ENCODE measurements around the gene CPTP. TPM values are rescaled to one million over a fixed set of nuclear protein-coding genes. Genes with fewer than 3 reads are reported as not detected.
"Not testable (repeated sequence)": the region's sequence is repeated elsewhere in the genome, so short reads cannot be mapped to it uniquely, and the experiment has no call there.

CPTP gene
- polyA plus RNA-seq, 3 donors, result 12.3 to 17.4 (median 16.5) TPM

GRCh38 chr1:1370094-1370493 is 45.5 kb downstream of the CPTP start:
- WGBS, 3 donors, result 90 to 95% (median 93%) methylated on average over 14 of the region's 14 CpGs
- not testable (repeated sequence) for H3K27ac ChIP-seq (ENCODE audit: low read depth, low read length)

- H3K27ac ChIP-seq (ENCODE audit: low read depth, low read length), result no peak overlapping the region
- 75 to 84% (median 80%) methylated on average over 15 to 16 of the region's 16 CpGs for WGBS, 3 donors
Observed at GRCh38 chr1:1370771-1371300, 46.2 kb downstream of the CPTP start.

- 34 to 59% (median 41%) methylated on average over 12 of the region's 12 CpGs for WGBS, 3 donors
Observed at GRCh38 chr1:1371364-1371745, 46.8 kb downstream of the CPTP start.

GRCh38 chr1:1371746-1372711 is 47.4 kb downstream of the CPTP start:
- H3K27ac ChIP-seq (ENCODE audit: low read depth, low read length), result no peak overlapping the region
- 24 to 30% (median 26%) methylated on average over 26 of the region's 26 CpGs for WGBS, 3 donors

More at GRCh38 chr1:1371364-1371745, 46.8 kb downstream of the CPTP start:
- no peak overlapping the region for H3K27ac ChIP-seq (ENCODE audit: low read depth, low read length)

- WGBS, 3 donors, result 78 to 87% (median 86%) methylated on average over 26 of the region's 26 CpGs
- no peak overlapping the region for H3K27ac ChIP-seq (ENCODE audit: low read depth, low read length)
Observed at GRCh38 chr1:1373051-1373814, 48.6 kb downstream of the CPTP start.

GRCh38 chr1:1373815-1374588 is 49.4 kb downstream of the CPTP start:
- no peak overlapping the region for H3K27ac ChIP-seq (ENCODE audit: low read depth, low read length)
- 47 to 51% (median 50%) methylated on average over 42 to 52 of the region's 52 CpGs for WGBS, 3 donors

GRCh38 chr1:1374589-1374928 is 50.0 kb downstream of the CPTP start:
- 0 to 3% (median 0%) methylated on average over 17 to 24 of the region's 24 CpGs for WGBS, 3 donors
- peak overlapping the region; percentile 80 for H3K27ac ChIP-seq (ENCODE audit: low read depth, low read length)

- WGBS, 3 donors, result 0% methylated on average over 68 to 85 of the region's 85 CpGs
- peak within 1 kb of the TSS; percentile 80 for H3K27ac ChIP-seq (ENCODE audit: low read depth, low read length)
Observed at GRCh38 chr1:1374929-1375662, 50.5 kb downstream of the CPTP start, which contains the start of gene AURKAIP1. AURKAIP1 (minus strand) TSS chr1:1375207; CDS start chr1:1374756, 451 bp downstream.

- no peak overlapping the region for H3K27ac ChIP-seq (ENCODE audit: low read depth, low read length)
- WGBS, 3 donors, result 85 to 90% (median 87%) methylated on average over 10 of the region's 10 CpGs
Observed at GRCh38 chr1:1376551-1377226, 52.1 kb downstream of the CPTP start.

- H3K27ac ChIP-seq (ENCODE audit: low read depth, low read length), result no peak overlapping the region
- 95 to 96% (median 96%) methylated on average over 16 of the region's 16 CpGs for WGBS, 3 donors
Observed at GRCh38 chr1:1377540-1378205, 53.1 kb downstream of the CPTP start.

Other genes with a start within 250 kb of the CPTP start
- gene C1orf159, start 208.7 kb upstream of the CPTP start, polyA plus RNA-seq, result 10 to 100 TPM in 1 of 3 donors, 1 to 10 TPM in 2; 5.2 to 11.5 (median 9.3) TPM
- under 1 TPM; 0.13 to 0.98 (median 0.45) TPM for gene TTLL10, start 150.9 kb upstream of the CPTP start, polyA plus RNA-seq
- gene TNFRSF18, start 118.2 kb upstream of the CPTP start, polyA plus RNA-seq, result 1 to 10 TPM in 1 of 3 donors, under 1 TPM in 1, not detected in 1; 0.45 to 1.4 TPM
- 10 to 100 TPM in 2 of 3 donors, 1 to 10 TPM in 1; 1.4 to 13.9 (median 11.4) TPM for gene TNFRSF4, start 110.6 kb upstream of the CPTP start, polyA plus RNA-seq
- gene SDF4, start 92.8 kb upstream of the CPTP start, polyA plus RNA-seq, result 100 to 1,000 TPM in 2 of 3 donors, 10 to 100 TPM in 1; 93.9 to 148 (median 101) TPM
- 10 to 100 TPM in 1 of 3 donors, 1 to 10 TPM in 2; 8.9 to 13.0 (median 8.9) TPM for gene B3GALT6, start 92.6 kb upstream of the CPTP start, polyA plus RNA-seq
- 1 to 10 TPM in 2 of 3 donors, under 1 TPM in 1; 0.53 to 6.1 (median 3.5) TPM for gene C1QTNF12, start 78.1 kb upstream of the CPTP start, polyA plus RNA-seq
- 10 to 100 TPM; 25.8 to 45.1 (median 39.5) TPM for gene UBE2J2, start 50.9 kb upstream of the CPTP start, polyA plus RNA-seq
- 1 to 10 TPM; 1.7 to 6.6 (median 4.9) TPM for gene SCNN1D, start 44.4 kb upstream of the CPTP start, polyA plus RNA-seq
- gene ACAP3, start 16.9 kb upstream of the CPTP start, polyA plus RNA-seq, result 10 to 100 TPM; 14.5 to 35.7 (median 27.5) TPM
- gene PUSL1, start 16.2 kb upstream of the CPTP start, polyA plus RNA-seq, result 10 to 100 TPM in 2 of 3 donors, 1 to 10 TPM in 1; 6.6 to 13.5 (median 12.8) TPM
- 100 to 1,000 TPM in 1 of 3 donors, 10 to 100 TPM in 2; 92.8 to 117 (median 98.6) TPM for gene INTS11, start 142 bp upstream of the CPTP start, polyA plus RNA-seq
- gene TAS1R3, start 6.5 kb downstream of the CPTP start, polyA plus RNA-seq, result under 1 TPM; 0.10 to 0.45 (median 0.19) TPM
- 10 to 100 TPM; 42.5 to 54.5 (median 48.9) TPM for gene DVL1, start 24.6 kb downstream of the CPTP start, polyA plus RNA-seq
- gene MXRA8, start 33.8 kb downstream of the CPTP start, polyA plus RNA-seq, result 100 to 1,000 TPM in 1 of 3 donors, 10 to 100 TPM in 2; 11.7 to 104 (median 82.1) TPM
- gene AURKAIP1, start 50.4 kb downstream of the CPTP start, polyA plus RNA-seq, result 100 to 1,000 TPM; 129 to 240 (median 165) TPM
- 100 to 1,000 TPM; 103 to 173 (median 106) TPM for gene CCNL2, start 74.5 kb downstream of the CPTP start, polyA plus RNA-seq
- 100 to 1,000 TPM; 110 to 228 (median 190) TPM for gene MRPL20, start 82.5 kb downstream of the CPTP start, polyA plus RNA-seq
- gene ANKRD65, start 96.5 kb downstream of the CPTP start, polyA plus RNA-seq, result 10 to 100 TPM in 2 of 3 donors, 1 to 10 TPM in 1; 9.9 to 25.5 (median 10.6) TPM
- 10 to 100 TPM in 2 of 3 donors, 1 to 10 TPM in 1; 7.8 to 53.1 (median 42.1) TPM for gene VWA1, start 110.9 kb downstream of the CPTP start, polyA plus RNA-seq
- 10 to 100 TPM in 1 of 3 donors, 1 to 10 TPM in 1, under 1 TPM in 1; 0.34 to 10.3 (median 2.2) TPM for gene ATAD3C, start 124.9 kb downstream of the CPTP start, polyA plus RNA-seq
- gene ATAD3B, start 147.0 kb downstream of the CPTP start, polyA plus RNA-seq, result 10 to 100 TPM; 13.6 to 27.5 (median 14.2) TPM
- 10 to 100 TPM; 12.9 to 23.1 (median 14.2) TPM for gene ATAD3A, start 187.4 kb downstream of the CPTP start, polyA plus RNA-seq
- 1 to 10 TPM in 2 of 3 donors, under 1 TPM in 1; 0.85 to 4.3 (median 2.1) TPM for gene TMEM240, start 215.8 kb downstream of the CPTP start, polyA plus RNA-seq